GM12801 (cell line): Measurements from ENCODE around the gene TWF2.

Experiments used
- TF ChIP-seq, protein P1 (sequence below): IDR thresholded peaks from one replicate; pipeline ENCODE4 v1.5.1; 2011; ENCODE audit warnings: control low read depth; ENCODE audit not compliant: insufficient read length; ENCODE audit errors: extremely low read depth

The TWF2 gene

DNA sequence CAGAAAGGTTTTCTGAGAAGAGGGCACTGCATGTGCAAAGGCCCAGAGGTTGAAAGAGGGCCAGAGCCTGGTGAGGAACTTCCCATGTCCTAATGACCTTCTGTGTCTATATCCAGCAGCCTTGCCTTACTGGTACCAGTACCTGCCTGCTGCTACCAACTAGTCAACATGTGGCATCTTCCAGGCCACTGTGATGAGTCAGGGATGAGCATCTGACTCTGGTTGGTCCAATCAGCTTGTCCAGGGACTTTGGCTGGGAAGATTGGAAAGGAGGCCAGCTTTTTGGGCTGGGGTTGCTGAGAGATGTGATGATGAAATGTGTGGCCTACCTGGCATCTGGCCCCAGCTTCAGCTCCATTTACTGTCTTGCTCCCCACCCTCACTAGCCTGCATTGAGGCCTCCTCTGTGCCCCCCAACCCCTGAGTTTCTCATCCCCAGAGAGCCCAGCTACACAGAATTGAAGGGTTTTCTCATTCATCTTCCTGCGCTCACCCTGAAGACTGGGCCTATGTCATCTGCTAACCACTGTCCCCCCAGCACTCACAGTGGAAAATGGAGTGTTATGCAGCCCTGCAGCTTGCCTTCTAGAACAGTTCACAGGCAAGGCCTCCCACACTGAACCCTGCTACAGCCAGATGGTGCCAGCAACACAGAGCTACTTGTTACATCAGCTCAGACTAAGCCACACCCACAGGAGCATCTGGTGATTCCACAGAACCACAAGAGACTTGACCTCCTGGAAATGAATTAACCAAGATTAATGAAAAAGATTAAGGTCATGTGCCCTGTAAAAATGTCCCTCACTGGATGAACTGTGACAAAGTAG lies 1.3 kb upstream of the TWF2 start:
- TF ChIP-seq, protein P1, sequence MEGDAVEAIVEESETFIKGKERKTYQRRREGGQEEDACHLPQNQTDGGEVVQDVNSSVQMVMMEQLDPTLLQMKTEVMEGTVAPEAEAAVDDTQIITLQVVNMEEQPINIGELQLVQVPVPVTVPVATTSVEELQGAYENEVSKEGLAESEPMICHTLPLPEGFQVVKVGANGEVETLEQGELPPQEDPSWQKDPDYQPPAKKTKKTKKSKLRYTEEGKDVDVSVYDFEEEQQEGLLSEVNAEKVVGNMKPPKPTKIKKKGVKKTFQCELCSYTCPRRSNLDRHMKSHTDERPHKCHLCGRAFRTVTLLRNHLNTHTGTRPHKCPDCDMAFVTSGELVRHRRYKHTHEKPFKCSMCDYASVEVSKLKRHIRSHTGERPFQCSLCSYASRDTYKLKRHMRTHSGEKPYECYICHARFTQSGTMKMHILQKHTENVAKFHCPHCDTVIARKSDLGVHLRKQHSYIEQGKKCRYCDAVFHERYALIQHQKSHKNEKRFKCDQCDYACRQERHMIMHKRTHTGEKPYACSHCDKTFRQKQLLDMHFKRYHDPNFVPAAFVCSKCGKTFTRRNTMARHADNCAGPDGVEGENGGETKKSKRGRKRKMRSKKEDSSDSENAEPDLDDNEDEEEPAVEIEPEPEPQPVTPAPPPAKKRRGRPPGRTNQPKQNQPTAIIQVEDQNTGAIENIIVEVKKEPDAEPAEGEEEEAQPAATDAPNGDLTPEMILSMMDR = no peak

DNA sequence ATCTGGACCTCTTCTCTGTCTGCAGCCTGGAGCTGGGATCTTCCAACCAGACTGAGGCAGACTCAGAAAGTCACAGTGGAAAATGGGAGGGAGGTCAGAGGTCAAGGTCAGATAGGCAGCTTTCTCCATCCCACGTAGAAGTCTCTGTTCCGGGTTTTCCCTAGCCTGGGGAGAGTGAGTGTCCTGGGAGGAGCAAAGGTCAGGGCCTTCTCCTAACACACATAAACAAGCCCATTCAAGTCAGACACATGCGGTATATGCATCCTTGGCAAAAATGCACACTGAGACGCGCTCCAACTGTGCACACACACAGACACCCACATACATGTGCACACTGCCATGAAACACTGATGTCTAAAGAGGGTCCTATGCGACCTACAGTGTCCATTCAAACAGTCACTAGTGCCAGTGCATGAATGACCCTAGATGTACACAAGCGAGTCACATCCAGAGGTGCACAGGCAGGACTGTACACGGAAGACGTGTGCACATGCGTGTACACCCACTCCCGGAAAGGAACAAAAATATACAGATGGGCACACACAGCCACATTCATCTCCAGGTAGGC lies 681 bp downstream of the TWF2 start:
- TF ChIP-seq, protein P1 = no peak

DNA sequence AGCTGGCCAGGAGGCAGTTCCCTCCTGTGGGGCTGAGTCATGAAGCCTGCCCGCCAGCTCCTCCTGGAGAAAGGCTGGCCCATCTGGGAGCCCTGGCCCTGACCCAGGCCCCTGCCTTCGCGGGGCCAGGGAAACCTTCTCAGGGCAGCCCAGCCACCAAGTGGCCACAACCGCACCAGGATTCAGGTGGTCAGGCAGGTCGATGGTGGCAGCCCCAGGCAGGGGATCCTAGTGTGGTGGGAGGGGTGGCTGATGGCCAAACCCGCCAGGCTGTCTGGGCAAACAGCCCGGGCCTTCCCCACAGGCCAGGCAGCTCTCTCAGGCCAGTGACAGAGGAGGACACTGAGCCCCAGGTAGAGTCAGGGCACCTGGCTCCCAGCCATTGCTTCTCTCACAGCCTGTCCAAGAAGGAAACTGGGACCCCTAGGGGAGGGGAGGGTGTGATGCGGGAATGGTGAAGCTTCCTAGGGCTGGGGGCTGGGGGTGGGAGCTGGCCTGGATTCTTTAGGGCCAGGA lies 1.2 kb downstream of the TWF2 start:
- TF ChIP-seq, protein P1 = no peak

DNA sequence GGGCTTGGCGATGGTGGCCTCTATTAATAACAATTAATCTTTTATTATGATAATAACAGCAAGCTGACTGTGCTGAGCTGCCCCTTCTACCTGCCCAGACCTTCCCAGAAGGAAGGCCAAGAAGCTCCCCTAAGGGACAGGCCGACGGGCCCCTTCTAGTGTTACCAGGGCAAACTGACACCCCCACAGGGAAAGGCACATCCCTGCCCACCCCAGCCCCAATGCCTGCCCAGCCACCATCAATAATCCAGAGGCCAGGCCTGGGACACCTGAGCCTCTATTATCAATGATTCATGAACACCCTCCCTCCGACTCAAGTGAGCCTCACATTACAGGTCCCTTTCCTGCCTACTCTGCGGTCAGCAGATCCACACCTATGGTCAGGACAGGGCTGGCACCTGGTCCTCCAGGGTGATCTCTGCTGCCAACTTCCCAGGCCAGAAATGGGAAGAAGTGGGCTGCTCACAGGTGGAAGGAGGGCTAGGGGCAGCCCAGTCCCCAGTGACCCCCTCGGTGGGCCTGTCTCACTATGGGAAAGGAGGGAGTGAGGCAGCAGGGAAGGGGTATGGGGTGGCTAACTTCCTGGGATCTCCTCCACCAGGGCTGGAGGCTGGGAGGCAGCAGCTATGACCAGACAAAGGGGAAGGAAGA lies 1.8 kb downstream of the TWF2 start:
- TF ChIP-seq, protein P1 = no peak

DNA sequence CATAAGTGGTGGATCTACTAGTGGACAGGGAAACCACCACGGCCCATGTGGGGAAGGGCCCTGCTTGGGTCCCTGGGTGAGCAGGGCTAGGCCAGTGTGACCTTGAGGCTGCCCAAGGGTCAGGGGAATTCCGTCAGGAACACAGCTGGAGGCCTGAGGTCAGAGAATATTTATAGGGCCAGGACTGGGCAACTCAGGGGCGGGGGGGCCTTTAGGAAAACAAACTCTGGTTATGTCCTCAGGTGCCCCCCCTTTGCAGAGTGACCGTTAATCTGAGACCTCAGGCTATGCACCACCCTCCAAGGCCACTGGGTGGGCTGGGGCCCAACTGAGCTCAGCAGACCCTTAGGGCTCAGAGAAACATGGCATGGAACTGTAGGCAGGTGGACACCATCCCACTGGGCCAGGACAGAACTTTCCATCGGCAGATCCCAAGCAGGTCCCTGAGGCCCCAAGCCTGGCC lies 2.5 kb downstream of the TWF2 start:
- TF ChIP-seq, protein P1 = no peak

DNA sequence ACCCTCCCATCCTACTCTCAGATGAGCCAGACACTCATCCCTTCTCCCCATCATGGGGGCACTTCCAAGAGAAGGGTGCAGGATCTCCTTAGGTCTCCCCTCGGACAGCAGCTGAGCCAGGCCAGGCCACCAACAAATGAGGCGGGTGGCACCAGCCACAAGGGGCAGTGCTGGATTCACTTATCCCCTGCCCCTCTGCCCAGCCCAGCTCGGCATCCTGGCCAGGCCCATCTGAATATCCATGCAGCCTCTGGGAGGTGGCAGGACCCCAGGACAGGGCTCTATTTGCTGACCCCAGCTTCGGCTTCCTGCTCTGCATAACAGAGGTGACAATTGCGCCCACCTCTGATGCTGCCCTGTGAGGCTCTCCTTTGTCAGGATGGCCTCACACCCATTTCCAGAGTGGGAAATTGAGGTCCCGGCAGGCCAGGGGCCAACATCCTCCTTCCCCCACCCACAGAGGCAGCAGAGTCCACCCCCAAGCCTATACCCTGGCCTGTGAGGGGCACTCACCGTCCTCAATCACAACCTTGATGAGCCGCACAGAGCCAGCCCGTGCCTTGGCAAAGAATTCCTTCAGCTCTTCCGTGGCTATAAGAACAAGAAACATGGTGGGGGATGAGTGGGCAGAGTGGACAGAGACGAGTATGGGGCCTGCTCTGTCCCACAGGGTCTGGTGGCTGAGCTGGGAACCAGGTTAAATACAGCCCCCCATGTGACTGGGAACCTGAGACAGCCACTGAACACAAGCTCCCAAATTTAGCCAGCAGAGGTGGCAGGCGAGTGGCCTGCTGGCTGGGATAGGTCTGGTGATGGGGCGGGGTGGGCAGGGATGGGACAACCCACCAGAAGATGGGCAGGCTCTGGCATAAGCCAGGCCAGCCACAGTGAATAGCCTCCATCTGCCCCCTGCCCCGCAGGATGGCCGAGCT lies 4.2 kb downstream of the TWF2 start:
- TF ChIP-seq, protein P1 = no peak

DNA sequence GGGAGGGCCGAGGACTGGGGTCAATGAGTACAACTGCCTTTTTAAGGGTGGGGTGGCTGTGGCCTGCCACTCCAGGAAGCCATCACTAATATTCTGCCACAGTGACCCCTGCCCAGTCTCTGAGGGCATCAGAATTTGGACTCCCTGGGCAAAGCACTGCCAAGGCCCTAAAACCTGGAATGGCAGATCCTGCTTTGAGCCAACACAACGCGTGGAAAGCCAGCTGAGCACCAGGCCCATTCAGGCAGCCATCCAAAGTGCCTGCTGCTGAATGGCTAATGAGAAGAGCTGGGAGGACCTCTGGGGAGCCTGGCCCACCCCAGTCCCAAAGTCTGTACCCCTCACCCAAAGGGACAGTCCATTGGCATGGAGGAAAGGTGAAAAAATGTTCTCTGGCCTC lies 5.0 kb downstream of the TWF2 start:
- TF ChIP-seq, protein P1 = no peak
